K562 (cell line): ENCODE data around the gene PPP1R16B. TPM values are rescaled to one million over a fixed set of nuclear protein-coding genes. Genes with fewer than 3 reads are reported as not detected.

Experiments used
- ARID2 ChIP-seq: fragments of 450-650 bp; IDR thresholded peaks from 2 replicates; pipeline ENCODE4 v1.6.1; 2017; ENCODE audit warnings: antibody characterized with exemption, mild to moderate bottlenecking
- CBFA2T3 ChIP-seq: fragments of 450-650 bp; IDR thresholded peaks from 2 replicates; pipeline ENCODE4 v1.6.1; 2017
- CEBPG ChIP-seq, 3 experiments: fragments of 200-800 bp in 1 of 3; sonication (Bioruptor generic) in 1 of 3; sonication (generic) in 1 of 3; formaldehyde crosslinking in 1 of 3; IDR thresholded peaks in 2 of 3; conservative IDR thresholded peaks in 1 of 3; 2 replicates each; pipeline versions ENCODE4 v1.6.1 to v1.8.0; 2016 to 2022; ENCODE audit warnings: missing compliant biosample characterization in 2 of 3, missing genetic modification characterization in 2 of 3, mild to moderate bottlenecking in 1 of 3, missing genetic modification reagents in 1 of 3
- GTF2F1 ChIP-seq: IDR thresholded peaks from 2 replicates; pipeline ENCODE4 v1.6.1; 2011; ENCODE audit warnings: low read depth, low read length, improper control_type of control experiment
- KAT7 ChIP-seq: sonication (generic); formaldehyde crosslinking; IDR thresholded peaks from 2 replicates; pipeline ENCODE4 v1.8.0; 2022; ENCODE audit warnings: missing genetic modification reagents, mild to moderate bottlenecking, borderline replicate concordance
- L3MBTL2 ChIP-seq: fragments of 450-650 bp; IDR thresholded peaks from 2 replicates; pipeline ENCODE4 v1.6.1; 2016; ENCODE audit warnings: mild to moderate bottlenecking, moderate library complexity
- MEF2D ChIP-seq: conservative IDR thresholded peaks from 2 replicates; pipeline ENCODE4 v1.6.1; 2016; ENCODE audit warnings: low read depth, missing genetic modification characterization, missing compliant biosample characterization
- PTBP1 ChIP-seq: fragments of 200-400 bp; formaldehyde crosslinking; IDR thresholded peaks from 2 replicates; pipeline ENCODE4 v1.6.1; 2017; ENCODE audit warnings: low read depth, low read length
- SAP30 ChIP-seq: fragments of 200-600 bp; sonication (generic); IDR thresholded peaks from 2 replicates; pipeline ENCODE4 v1.6.1; 2012; ENCODE audit warnings: borderline replicate concordance, low read depth, mild to moderate bottlenecking, moderate library complexity, low read length, control low read depth, inconsistent platforms; ENCODE audit not compliant: insufficient read depth, poor library complexity, severe bottlenecking
- ZBTB8A ChIP-seq: fragments of 450-650 bp; IDR thresholded peaks from 2 replicates; pipeline ENCODE4 v1.6.1; 2018; ENCODE audit warnings: mild to moderate bottlenecking, moderate library complexity; ENCODE audit not compliant: partially characterized antibody
- ZNF175 ChIP-seq: fragments of 200-800 bp; sonication (Bioruptor generic); IDR thresholded peaks from 2 replicates; pipeline ENCODE4 v1.6.1; 2016; ENCODE audit warnings: low read depth, mild to moderate bottlenecking, missing genetic modification characterization, missing compliant biosample characterization
- polyA plus RNA-seq, 8 experiments: library from polyadenylated mRNA; depleted of rRNA in 4 of 8; stranded (reverse) in 5 of 8; unstranded in 3 of 8; fragments of >200 nt; fragmentation: Nextera tagmentation in 2 of 8; fragmentation: Illumina TruSeq in 1 of 8; extraction: Ambion mirVana in 2 of 8; extraction: Trizol in 1 of 8; gene quantifications; 2 replicates each; pipeline versions ENCODE4 v1.2.1 to v1.2.3, GENCODE V29; 2011 to 2014; ENCODE audit warnings: inconsistent platforms in 1 of 8, missing spikeins in 1 of 8
- total RNA-seq, 7 experiments: library from RNA; depleted of rRNA in 6 of 7; stranded (reverse); fragments of >200 nt in 6 of 7; fragmentation: Illumina TruSeq in 2 of 7; extraction: Trizol in 2 of 7; gene quantifications; 2 replicates each; pipeline versions ENCODE4 v1.2.1 to v1.2.3, GENCODE V29; 2011 to 2021; ENCODE audit warnings: low replicate concordance in 1 of 7
- TF ChIP-seq, protein P1 (sequence below): fragments of 250-450 bp; sonication (Bioruptor Pico); IDR thresholded peaks from 2 replicates; pipeline ENCODE4 v1.8.0; 2021; ENCODE audit warnings: mild to moderate bottlenecking, moderate library complexity
- TF ChIP-seq, protein P2 (sequence below): fragments of 250-450 bp; sonication (Bioruptor Pico); IDR thresholded peaks from 2 replicates; pipeline ENCODE4 v1.8.0; 2022; ENCODE audit warnings: inconsistent platforms, mild to moderate bottlenecking, moderate library complexity, borderline replicate concordance
- TF ChIP-seq, protein P3 (sequence below): fragments of 450-650 bp; formaldehyde crosslinking; IDR thresholded peaks from 2 replicates; pipeline ENCODE4 v1.4.0; 2020; ENCODE audit warnings: mild to moderate bottlenecking, moderate library complexity
- TF ChIP-seq, protein P4 (sequence below): sonication (generic); formaldehyde crosslinking; IDR thresholded peaks from 2 replicates; pipeline ENCODE4 v1.8.0; 2022; ENCODE audit warnings: mild to moderate bottlenecking, low read depth, missing genetic modification reagents
- TF ChIP-seq, protein P5 (sequence below): fragments of 250-450 bp; sonication (Bioruptor Pico); IDR thresholded peaks from 2 replicates; pipeline ENCODE4 v1.5.0; 2022; ENCODE audit warnings: mild to moderate bottlenecking
- TF ChIP-seq, protein P6 (sequence below): fragments of 450-650 bp; IDR thresholded peaks from 2 replicates; pipeline ENCODE4 v1.6.1; 2016; ENCODE audit warnings: antibody characterized with exemption

The PPP1R16B gene
- total and polyA plus RNA-seq, 9 of the 15 experiments (the other 6 are each of a cell fraction or from before 2014, with no cell fraction given) = 1.5 to 11.5 (median 6.8) TPM

DNA sequence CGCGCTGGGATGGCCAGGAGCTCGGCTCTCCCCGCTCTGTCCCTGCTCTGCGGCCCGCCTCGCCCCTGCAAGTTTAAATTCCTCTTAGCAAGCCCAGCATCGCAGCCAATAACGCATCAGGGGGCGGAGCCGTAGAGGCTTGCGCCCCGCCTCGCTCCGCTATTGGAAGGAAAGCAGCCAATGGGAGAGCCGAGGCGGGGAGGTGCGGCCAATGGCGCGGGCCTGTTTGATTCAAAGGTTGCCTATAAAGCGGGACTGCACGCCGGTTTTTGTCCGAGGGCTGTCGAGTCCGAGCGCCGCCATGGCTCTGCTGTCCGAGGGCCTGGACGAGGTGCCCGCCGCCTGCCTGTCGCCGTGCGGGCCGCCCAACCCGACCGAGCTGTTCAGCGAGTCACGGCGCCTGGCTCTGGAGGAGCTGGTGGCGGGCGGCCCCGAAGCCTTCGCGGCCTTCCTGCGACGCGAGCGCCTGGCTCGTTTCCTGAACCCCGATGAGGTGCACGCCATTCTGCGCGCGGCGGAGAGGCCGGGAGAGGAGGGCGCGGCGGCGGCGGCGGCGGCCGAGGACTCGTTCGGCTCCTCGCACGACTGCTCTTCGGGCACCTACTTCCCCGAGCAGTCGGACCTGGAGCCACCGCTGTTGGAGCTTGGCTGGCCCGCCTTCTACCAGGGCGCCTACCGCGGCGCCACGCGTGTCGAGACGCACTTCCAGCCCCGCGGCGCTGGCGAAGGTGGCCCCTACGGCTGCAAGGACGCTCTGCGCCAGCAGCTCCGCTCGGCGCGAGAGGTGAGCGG, 120.8 kb downstream of the PPP1R16B start, which contains the start of gene FAM83D (continued):
- no peak; the same call in 1 of the 2 replicates for TF ChIP-seq CEBPG (CRISPR knock-in tag; IDR thresholded peaks at IDR 0.05)
- TF ChIP-seq CEBPG (tag; conservative IDR thresholded peaks at IDR 0.05 in 1 of 2, IDR thresholded peaks at IDR 0.05 in 1 of 2) = no peak
- TF ChIP-seq ZBTB8A = no peak
- no peak for TF ChIP-seq MEF2D
- TF ChIP-seq, protein P1, sequence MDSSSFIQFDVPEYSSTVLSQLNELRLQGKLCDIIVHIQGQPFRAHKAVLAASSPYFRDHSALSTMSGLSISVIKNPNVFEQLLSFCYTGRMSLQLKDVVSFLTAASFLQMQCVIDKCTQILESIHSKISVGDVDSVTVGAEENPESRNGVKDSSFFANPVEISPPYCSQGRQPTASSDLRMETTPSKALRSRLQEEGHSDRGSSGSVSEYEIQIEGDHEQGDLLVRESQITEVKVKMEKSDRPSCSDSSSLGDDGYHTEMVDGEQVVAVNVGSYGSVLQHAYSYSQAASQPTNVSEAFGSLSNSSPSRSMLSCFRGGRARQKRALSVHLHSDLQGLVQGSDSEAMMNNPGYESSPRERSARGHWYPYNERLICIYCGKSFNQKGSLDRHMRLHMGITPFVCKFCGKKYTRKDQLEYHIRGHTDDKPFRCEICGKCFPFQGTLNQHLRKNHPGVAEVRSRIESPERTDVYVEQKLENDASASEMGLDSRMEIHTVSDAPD (CRISPR knock-in tag) = no peak
- no peak for TF ChIP-seq CBFA2T3
- no peak for TF ChIP-seq ZNF175 (CRISPR knock-in tag)
- no peak for TF ChIP-seq ARID2
- peak; percentile 90; the same call in 1 of the 2 replicates for TF ChIP-seq KAT7
- no peak for TF ChIP-seq PTBP1
- peak; percentile 84 for TF ChIP-seq GTF2F1
- TF ChIP-seq, protein P2, sequence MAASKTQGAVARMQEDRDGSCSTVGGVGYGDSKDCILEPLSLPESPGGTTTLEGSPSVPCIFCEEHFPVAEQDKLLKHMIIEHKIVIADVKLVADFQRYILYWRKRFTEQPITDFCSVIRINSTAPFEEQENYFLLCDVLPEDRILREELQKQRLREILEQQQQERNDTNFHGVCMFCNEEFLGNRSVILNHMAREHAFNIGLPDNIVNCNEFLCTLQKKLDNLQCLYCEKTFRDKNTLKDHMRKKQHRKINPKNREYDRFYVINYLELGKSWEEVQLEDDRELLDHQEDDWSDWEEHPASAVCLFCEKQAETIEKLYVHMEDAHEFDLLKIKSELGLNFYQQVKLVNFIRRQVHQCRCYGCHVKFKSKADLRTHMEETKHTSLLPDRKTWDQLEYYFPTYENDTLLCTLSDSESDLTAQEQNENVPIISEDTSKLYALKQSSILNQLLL = no peak
- TF ChIP-seq, protein P3, sequence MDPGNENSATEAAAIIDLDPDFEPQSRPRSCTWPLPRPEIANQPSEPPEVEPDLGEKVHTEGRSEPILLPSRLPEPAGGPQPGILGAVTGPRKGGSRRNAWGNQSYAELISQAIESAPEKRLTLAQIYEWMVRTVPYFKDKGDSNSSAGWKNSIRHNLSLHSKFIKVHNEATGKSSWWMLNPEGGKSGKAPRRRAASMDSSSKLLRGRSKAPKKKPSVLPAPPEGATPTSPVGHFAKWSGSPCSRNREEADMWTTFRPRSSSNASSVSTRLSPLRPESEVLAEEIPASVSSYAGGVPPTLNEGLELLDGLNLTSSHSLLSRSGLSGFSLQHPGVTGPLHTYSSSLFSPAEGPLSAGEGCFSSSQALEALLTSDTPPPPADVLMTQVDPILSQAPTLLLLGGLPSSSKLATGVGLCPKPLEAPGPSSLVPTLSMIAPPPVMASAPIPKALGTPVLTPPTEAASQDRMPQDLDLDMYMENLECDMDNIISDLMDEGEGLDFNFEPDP = no peak
- peak; percentile 85 for TF ChIP-seq L3MBTL2
- TF ChIP-seq SAP30 = peak; percentile 96
- TF ChIP-seq, protein P4, sequence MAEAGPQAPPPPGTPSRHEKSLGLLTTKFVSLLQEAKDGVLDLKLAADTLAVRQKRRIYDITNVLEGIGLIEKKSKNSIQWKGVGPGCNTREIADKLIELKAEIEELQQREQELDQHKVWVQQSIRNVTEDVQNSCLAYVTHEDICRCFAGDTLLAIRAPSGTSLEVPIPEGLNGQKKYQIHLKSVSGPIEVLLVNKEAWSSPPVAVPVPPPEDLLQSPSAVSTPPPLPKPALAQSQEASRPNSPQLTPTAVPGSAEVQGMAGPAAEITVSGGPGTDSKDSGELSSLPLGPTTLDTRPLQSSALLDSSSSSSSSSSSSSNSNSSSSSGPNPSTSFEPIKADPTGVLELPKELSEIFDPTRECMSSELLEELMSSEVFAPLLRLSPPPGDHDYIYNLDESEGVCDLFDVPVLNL (CRISPR knock-in tag) = peak; percentile 93; the same call in 1 of the 2 replicates
- TF ChIP-seq, protein P5, sequence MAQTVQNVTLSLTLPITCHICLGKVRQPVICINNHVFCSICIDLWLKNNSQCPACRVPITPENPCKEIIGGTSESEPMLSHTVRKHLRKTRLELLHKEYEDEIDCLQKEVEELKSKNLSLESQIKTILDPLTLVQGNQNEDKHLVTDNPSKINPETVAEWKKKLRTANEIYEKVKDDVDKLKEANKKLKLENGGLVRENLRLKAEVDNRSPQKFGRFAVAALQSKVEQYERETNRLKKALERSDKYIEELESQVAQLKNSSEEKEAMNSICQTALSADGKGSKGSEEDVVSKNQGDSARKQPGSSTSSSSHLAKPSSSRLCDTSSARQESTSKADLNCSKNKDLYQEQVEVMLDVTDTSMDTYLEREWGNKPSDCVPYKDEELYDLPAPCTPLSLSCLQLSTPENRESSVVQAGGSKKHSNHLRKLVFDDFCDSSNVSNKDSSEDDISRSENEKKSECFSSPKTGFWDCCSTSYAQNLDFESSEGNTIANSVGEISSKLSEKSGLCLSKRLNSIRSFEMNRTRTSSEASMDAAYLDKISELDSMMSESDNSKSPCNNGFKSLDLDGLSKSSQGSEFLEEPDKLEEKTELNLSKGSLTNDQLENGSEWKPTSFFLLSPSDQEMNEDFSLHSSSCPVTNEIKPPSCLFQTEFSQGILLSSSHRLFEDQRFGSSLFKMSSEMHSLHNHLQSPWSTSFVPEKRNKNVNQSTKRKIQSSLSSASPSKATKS (CRISPR knock-in tag) = no peak
- TF ChIP-seq, protein P6, sequence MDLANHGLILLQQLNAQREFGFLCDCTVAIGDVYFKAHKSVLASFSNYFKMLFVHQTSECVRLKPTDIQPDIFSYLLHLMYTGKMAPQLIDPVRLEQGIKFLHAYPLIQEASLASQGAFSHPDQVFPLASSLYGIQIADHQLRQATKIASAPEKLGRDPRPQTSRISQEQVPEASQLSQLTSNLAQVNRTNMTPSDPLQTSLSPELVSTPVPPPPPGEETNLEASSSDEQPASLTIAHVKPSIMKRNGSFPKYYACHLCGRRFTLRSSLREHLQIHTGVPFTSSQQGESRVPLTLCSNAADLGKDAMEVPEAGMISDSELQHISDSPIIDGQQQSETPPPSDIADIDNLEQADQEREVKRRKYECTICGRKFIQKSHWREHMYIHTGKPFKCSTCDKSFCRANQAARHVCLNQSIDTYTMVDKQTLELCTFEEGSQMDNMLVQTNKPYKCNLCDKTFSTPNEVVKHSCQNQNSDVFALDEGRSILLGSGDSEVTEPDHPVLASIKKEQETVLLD = no peak
